PC-3 (cell line): ENCODE measurements around the gene CSNK1D.

Experiments used
- CTCF ChIP-seq: fragments of 300-600 bp; sonication (generic); conservative IDR thresholded peaks from 2 replicates; pipeline ENCODE4 v1.5.1; 2017; ENCODE audit warnings: antibody characterized with exemption, low read depth, mild to moderate bottlenecking, low read length
- EZH2 ChIP-seq: fragments of 300-600 bp; sonication (generic); IDR thresholded peaks from one replicate; pipeline ENCODE4 v1.6.1; 2017; ENCODE audit warnings: antibody characterized with exemption, mild to moderate bottlenecking, low read length; ENCODE audit not compliant: unreplicated experiment
- EZH2phosphoT487 ChIP-seq: fragments of 300-600 bp; sonication (generic); IDR thresholded peaks from 2 replicates; pipeline ENCODE4 v1.6.1; 2018; ENCODE audit warnings: mild to moderate bottlenecking, antibody characterized with exemption, low read length, borderline replicate concordance

GRCh38 chr17:82322526-82323453, 49.3 kb upstream of the CSNK1D start:
- TF ChIP-seq CTCF (no peak), EZH2 (no peak), EZH2phosphoT487 (no peak)
